ENCODE measurements around the gene TMEM39B.

GRCh38 chr1:32047701-32048100 lies 25.0 kb upstream of the TMEM39B start:
- TF ChIP-seq CTCF (IDR thresholded peaks at IDR 0.05) (no peak), POLR2A (IDR thresholded peaks at IDR 0.05) (no peak)
